Astrocyte (in vitro differentiated cells and primary cell): ENCODE data around the gene ATP5MC3.

Experiments
- EZH2 ChIP-seq: IDR thresholded peaks from 2 replicates; pipeline ENCODE4 v1.6.1; 2012; ENCODE audit warnings: mild to moderate bottlenecking, low read length, inconsistent platforms; ENCODE audit not compliant: insufficient read depth
- TF ChIP-seq, protein P1 (sequence below): IDR thresholded peaks from 2 replicates; pipeline ENCODE4 v1.5.1; 2011; ENCODE audit warnings: low read depth, mild to moderate bottlenecking, inconsistent platforms, low read length, moderate library complexity; ENCODE audit not compliant: insufficient read depth

DNA sequence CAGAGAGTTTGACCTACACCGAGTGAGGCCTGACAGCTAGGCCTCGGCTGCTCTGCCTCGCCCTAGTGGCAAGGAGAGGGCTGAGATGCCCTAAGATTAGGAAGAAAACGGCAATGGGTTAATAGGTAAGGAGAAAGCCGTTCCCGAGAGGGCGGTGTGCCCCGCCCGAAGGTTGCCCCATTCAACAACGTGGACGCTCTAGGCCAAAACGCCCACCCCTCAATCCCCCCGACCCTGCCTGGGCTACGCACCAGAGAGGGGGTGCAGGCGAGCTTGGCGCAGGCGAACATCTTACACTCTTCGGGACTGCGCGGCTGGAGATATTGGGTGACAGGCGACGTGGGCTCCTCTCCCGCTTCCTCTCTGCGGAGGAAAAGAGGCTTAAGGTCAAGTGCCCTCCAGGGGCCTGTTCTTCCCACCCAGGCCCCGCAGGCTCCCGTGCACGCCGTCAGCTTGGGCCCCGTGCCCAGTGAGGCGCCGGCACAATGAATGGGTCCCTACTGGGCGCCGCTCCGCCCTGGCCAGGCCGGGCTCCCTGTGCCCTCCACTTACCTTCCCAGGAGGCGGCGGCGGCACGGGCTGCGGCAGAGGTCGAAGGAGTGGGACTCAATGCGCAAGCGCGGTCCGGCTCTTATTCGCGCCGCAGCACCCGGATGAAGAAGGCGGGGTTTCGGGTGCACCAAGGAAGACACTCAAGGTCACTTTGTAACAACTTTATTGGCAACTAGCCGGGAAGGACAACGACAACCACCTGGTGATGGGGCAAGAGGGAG lies at the start of gene ATP5MC3:
- TF ChIP-seq, protein P1, sequence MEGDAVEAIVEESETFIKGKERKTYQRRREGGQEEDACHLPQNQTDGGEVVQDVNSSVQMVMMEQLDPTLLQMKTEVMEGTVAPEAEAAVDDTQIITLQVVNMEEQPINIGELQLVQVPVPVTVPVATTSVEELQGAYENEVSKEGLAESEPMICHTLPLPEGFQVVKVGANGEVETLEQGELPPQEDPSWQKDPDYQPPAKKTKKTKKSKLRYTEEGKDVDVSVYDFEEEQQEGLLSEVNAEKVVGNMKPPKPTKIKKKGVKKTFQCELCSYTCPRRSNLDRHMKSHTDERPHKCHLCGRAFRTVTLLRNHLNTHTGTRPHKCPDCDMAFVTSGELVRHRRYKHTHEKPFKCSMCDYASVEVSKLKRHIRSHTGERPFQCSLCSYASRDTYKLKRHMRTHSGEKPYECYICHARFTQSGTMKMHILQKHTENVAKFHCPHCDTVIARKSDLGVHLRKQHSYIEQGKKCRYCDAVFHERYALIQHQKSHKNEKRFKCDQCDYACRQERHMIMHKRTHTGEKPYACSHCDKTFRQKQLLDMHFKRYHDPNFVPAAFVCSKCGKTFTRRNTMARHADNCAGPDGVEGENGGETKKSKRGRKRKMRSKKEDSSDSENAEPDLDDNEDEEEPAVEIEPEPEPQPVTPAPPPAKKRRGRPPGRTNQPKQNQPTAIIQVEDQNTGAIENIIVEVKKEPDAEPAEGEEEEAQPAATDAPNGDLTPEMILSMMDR: no peak
- no peak for TF ChIP-seq EZH2
